HepG2 (cell line): Measurements from ENCODE around the gene SEMA3F. TPM values are rescaled to one million over a fixed set of nuclear protein-coding genes. Genes with fewer than 3 reads are reported as not detected.
A peak's percentile ranks its signal among the peaks of the same experiment; 100 is the strongest.

Experiments used
- ARNT2 ChIP-seq: sonication (generic); formaldehyde crosslinking; IDR thresholded peaks from 2 replicates; pipeline ENCODE4 v1.8.0; 2022; ENCODE audit warnings: mild to moderate bottlenecking, low read depth, missing genetic modification reagents, moderate library complexity
- CBX5 ChIP-seq: sonication (generic); formaldehyde crosslinking; IDR thresholded peaks from 2 replicates; pipeline ENCODE4 v1.4.0; 2020; ENCODE audit warnings: missing genetic modification reagents, borderline replicate concordance
- FOSL1 ChIP-seq: sonication (generic); formaldehyde crosslinking; IDR thresholded peaks from 2 replicates; pipeline ENCODE4 v1.9.0; 2021; ENCODE audit warnings: missing genetic modification reagents, borderline replicate concordance
- FOXA1 ChIP-seq, 2 experiments: fragments of 450-650 bp in 1 of 2; sonication (generic) in 1 of 2; formaldehyde crosslinking in 1 of 2; IDR thresholded peaks; 2 replicates each; pipeline versions ENCODE4 v1.4.0 to v1.6.1; 2016 to 2020; ENCODE audit warnings: missing genetic modification reagents in 1 of 2
- GPBP1L1 ChIP-seq: sonication (generic); formaldehyde crosslinking; IDR thresholded peaks from 2 replicates; pipeline ENCODE4 v1.5.0; 2020; ENCODE audit warnings: mild to moderate bottlenecking, missing genetic modification reagents
- MAFG ChIP-seq: sonication (generic); formaldehyde crosslinking; IDR thresholded peaks from 2 replicates; pipeline ENCODE4 v1.5.1; 2020; ENCODE audit warnings: mild to moderate bottlenecking, missing genetic modification reagents
- MYC ChIP-seq: sonication (generic); formaldehyde crosslinking; IDR thresholded peaks from 2 replicates; pipeline ENCODE4 v1.9.0; 2021; ENCODE audit warnings: missing genetic modification reagents, borderline replicate concordance
- NFIC ChIP-seq: IDR thresholded peaks from 2 replicates; pipeline ENCODE4 v1.6.1; 2012; ENCODE audit warnings: mild to moderate bottlenecking, low read length, inconsistent platforms
- NFRKB ChIP-seq: fragments of 450-650 bp; IDR thresholded peaks from 2 replicates; pipeline ENCODE4 v1.6.1; 2017
- NONO ChIP-seq, 2 experiments: fragments of 450-650 bp in 1 of 2; sonication (generic) in 1 of 2; formaldehyde crosslinking in 1 of 2; IDR thresholded peaks in 1 of 2; conservative IDR thresholded peaks in 1 of 2; 2 replicates each; pipeline versions ENCODE4 v1.6.1 to v1.8.0; 2017 to 2022; ENCODE audit warnings: mild to moderate bottlenecking in 1 of 2, missing genetic modification reagents in 1 of 2, moderate library complexity in 1 of 2
- PCBP1 ChIP-seq: fragments of 200-400 bp; formaldehyde crosslinking; IDR thresholded peaks from 2 replicates; pipeline ENCODE4 v1.6.1; 2017; ENCODE audit warnings: mild to moderate bottlenecking, low read depth, low read length, borderline replicate concordance
- RNF219 ChIP-seq: sonication (generic); formaldehyde crosslinking; IDR thresholded peaks from 2 replicates; pipeline ENCODE4 v1.5.0; 2020; ENCODE audit warnings: mild to moderate bottlenecking, missing genetic modification reagents
- SAFB2 ChIP-seq: sonication (generic); formaldehyde crosslinking; IDR thresholded peaks from 2 replicates; pipeline ENCODE4 v1.5.1; 2020; ENCODE audit warnings: missing genetic modification reagents, low read depth, mild to moderate bottlenecking, borderline replicate concordance
- SMAD3 ChIP-seq: sonication (generic); formaldehyde crosslinking; IDR thresholded peaks from 2 replicates; pipeline ENCODE4 v1.4.0; 2020; ENCODE audit warnings: missing genetic modification reagents
- SPEN ChIP-seq: sonication (generic); formaldehyde crosslinking; IDR thresholded peaks from 2 replicates; pipeline ENCODE4 v1.5.1; 2020; ENCODE audit warnings: low read depth, mild to moderate bottlenecking, missing genetic modification reagents
- ZNF101 ChIP-seq: sonication (generic); formaldehyde crosslinking; IDR thresholded peaks from 2 replicates; pipeline ENCODE4 v1.4.0; 2020; ENCODE audit warnings: mild to moderate bottlenecking, low read depth, missing genetic modification reagents, borderline replicate concordance
- ZNF160 ChIP-seq: sonication (generic); formaldehyde crosslinking; IDR thresholded peaks from 2 replicates; pipeline ENCODE4 v1.8.0; 2022; ENCODE audit warnings: mild to moderate bottlenecking, inconsistent platforms, missing genetic modification reagents
- ZNF383 ChIP-seq: sonication (generic); formaldehyde crosslinking; IDR thresholded peaks from 2 replicates; pipeline ENCODE4 v1.4.0; 2020; ENCODE audit warnings: missing genetic modification reagents, mild to moderate bottlenecking, borderline replicate concordance
- ZNF432 ChIP-seq: sonication (generic); formaldehyde crosslinking; IDR thresholded peaks from 2 replicates; pipeline ENCODE4 v1.5.0; 2020; ENCODE audit warnings: missing genetic modification reagents, mild to moderate bottlenecking, borderline replicate concordance
- ZNF703 ChIP-seq: sonication (generic); formaldehyde crosslinking; IDR thresholded peaks from 2 replicates; pipeline ENCODE4 v1.5.1; 2020; ENCODE audit warnings: missing genetic modification reagents, mild to moderate bottlenecking, moderate library complexity, borderline replicate concordance
- ZNF766 ChIP-seq: sonication (generic); formaldehyde crosslinking; IDR thresholded peaks from 2 replicates; pipeline ENCODE4 v1.5.0; 2020; ENCODE audit warnings: missing genetic modification reagents, borderline replicate concordance
- polyA plus RNA-seq, 8 experiments: library from polyadenylated mRNA; depleted of rRNA in 3 of 8; stranded (reverse) in 7 of 8; unstranded in 1 of 8; fragments of >200 nt; fragmentation: Illumina TruSeq in 4 of 8; extraction: Trizol in 4 of 8; gene quantifications; 2 replicates each; pipeline versions ENCODE4 v1.2.1 to v1.2.3, GENCODE V29; 2011 to 2016; ENCODE audit warnings: low read depth in 4 of 8, missing spikeins in 1 of 8, mixed read lengths in 1 of 8; ENCODE audit not compliant: insufficient read depth in 1 of 8
- total RNA-seq, 5 experiments: library from RNA; depleted of rRNA; stranded (reverse); fragments of >200 nt; fragmentation: Illumina TruSeq; extraction: Trizol; gene quantifications; 2 replicates each; pipeline ENCODE4 v1.2.3, GENCODE V29; 2016; ENCODE audit warnings: low read depth in 1 of 5
- TF ChIP-seq, protein P1 (sequence below): sonication (generic); formaldehyde crosslinking; IDR thresholded peaks from 2 replicates; pipeline ENCODE4 v1.8.0; 2022; ENCODE audit warnings: low read depth, missing genetic modification reagents

SEMA3F gene
- total and polyA plus RNA-seq, 2 of the 13 experiments (the other 11 are each of a cell fraction or from before 2014, with no cell fraction given) = 7.6 to 17.2 TPM

DNA sequence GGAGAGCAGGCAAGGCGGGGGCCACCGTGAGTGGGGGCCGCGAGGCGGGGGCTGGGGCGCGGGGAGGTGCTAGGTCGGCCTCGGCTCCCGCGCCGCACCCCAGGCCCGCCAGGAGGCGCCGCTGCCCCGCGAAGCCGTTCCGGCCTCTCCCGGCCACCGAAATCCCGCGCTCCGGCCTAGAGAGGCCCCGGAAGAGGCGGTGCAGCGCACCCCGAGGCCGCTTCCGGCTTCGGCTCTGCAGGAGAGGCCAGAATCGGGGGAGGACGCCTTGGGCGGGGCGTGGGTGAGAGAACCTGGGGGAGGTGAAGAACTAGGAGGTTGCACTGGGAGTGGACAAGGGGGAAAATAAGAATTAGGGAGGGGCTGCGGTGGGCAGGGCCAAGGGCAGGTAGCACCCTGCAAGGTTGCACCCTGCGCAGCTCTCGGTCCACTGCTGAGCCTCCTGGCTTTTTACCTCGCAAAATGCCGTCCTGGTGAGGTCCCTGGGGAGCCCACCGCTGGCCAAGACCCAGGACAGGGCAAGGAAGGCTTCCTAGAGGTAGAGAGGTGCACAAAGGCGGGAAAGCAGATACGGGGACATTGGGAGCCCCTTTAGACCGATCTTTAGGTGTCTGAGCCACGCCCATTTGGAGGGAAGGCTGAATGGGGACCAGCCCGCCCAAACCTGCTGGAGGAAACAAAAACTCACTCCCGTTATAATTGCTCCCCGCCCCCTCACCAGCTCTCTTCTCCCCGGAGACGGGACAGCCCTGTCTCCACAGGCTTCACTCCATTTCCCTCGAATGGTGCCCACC lies 72.5 kb downstream of the SEMA3F start (continued):
- TF ChIP-seq FOXA1 (IDR thresholded peaks at IDR 0.05) (no peak), FOXA1 (CRISPR knock-in tag; IDR thresholded peaks at IDR 0.05) (no peak), ZNF766 (no peak; the same call in 1 of the 2 replicates), NFIC (no peak), RNF219 (no peak), FOSL1 (CRISPR knock-in tag) (no peak), CBX5 (CRISPR knock-in tag) (no peak), ZNF432 (CRISPR knock-in tag) (no peak), ZNF383 (CRISPR knock-in tag) (no peak), ZNF160 (CRISPR knock-in tag) (no peak), NONO (IDR thresholded peaks at IDR 0.05) (no peak), NONO (CRISPR knock-in tag; conservative IDR thresholded peaks at IDR 0.05) (peak; percentile 86), PCBP1 (peak; percentile 72; the same call in 1 of the 2 replicates), MAFG (CRISPR knock-in tag) (no peak), ZNF101 (CRISPR knock-in tag) (no peak), ZNF703 (CRISPR knock-in tag) (no peak), NFRKB (no peak), MYC (CRISPR knock-in tag) (peak; percentile 79; the same call in 1 of the 2 replicates), SAFB2 (CRISPR knock-in tag) (0 out of 2 replicates have a peak, but pooled peaks have one; percentile 35), SPEN (CRISPR knock-in tag) (peak; percentile 95; the same call in 1 of the 2 replicates), ARNT2 (peak; percentile 89), GPBP1L1 (CRISPR knock-in tag) (no peak), SMAD3 (CRISPR knock-in tag) (peak; percentile 89)
- TF ChIP-seq, protein P1, sequence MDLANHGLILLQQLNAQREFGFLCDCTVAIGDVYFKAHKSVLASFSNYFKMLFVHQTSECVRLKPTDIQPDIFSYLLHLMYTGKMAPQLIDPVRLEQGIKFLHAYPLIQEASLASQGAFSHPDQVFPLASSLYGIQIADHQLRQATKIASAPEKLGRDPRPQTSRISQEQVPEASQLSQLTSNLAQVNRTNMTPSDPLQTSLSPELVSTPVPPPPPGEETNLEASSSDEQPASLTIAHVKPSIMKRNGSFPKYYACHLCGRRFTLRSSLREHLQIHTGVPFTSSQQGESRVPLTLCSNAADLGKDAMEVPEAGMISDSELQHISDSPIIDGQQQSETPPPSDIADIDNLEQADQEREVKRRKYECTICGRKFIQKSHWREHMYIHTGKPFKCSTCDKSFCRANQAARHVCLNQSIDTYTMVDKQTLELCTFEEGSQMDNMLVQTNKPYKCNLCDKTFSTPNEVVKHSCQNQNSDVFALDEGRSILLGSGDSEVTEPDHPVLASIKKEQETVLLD (CRISPR knock-in tag) = no peak
